GM23338 (cell line): ENCODE measurements around the gene SLC26A4. TPM values are rescaled to one million over a fixed set of nuclear protein-coding genes. Genes with fewer than 3 reads are reported as not detected.

Experiments
- ATAC-seq: fragments of 200-7000 bp; cut with Tn5 transposase; 3 replicates; pipeline ENCODE4 v1.9.1; 2020
- DNase-seq: peaks from one replicate; pipeline ENCODE4 v3.0.0-alpha.2; 2015; ENCODE audit warnings: low spot score
- H2AFZ ChIP-seq: fragments of 200-600 bp; sonication (generic); 2 replicates; pipeline ENCODE4 v1.8.0; 2016; ENCODE audit warnings: antibody characterized with exemption, mild to moderate bottlenecking, moderate library complexity
- H3F3A ChIP-seq: fragments of 200-600 bp; sonication (generic); replicated peaks from 2 replicates; pipeline ENCODE4 v1.8.0; 2017; ENCODE audit warnings: antibody characterized with exemption, mixed run types, low read depth
- H3K27ac ChIP-seq: fragments of 200-600 bp; sonication (generic); 2 replicates; pipeline ENCODE4 v1.6.1; 2016; ENCODE audit warnings: low read depth
- H3K27me3 ChIP-seq: fragments of 200-600 bp; sonication (generic); 2 replicates; pipeline ENCODE4 v1.8.0; 2016; ENCODE audit warnings: mild to moderate bottlenecking, mixed run types, moderate library complexity; ENCODE audit not compliant: insufficient read depth
- H3K36me3 ChIP-seq: fragments of 200-600 bp; sonication (generic); 2 replicates; pipeline ENCODE4 v1.8.0; 2016; ENCODE audit warnings: mild to moderate bottlenecking; ENCODE audit not compliant: insufficient read depth
- H3K4me1 ChIP-seq: fragments of 200-600 bp; sonication (generic); 2 replicates; pipeline ENCODE4 v1.8.0; 2016; ENCODE audit warnings: mild to moderate bottlenecking, moderate library complexity; ENCODE audit not compliant: insufficient read depth
- H3K4me2 ChIP-seq: fragments of 200-600 bp; sonication (generic); 2 replicates; pipeline ENCODE4 v1.7.1; 2017; ENCODE audit warnings: mixed run types
- H3K4me3 ChIP-seq: fragments of 200-600 bp; sonication (generic); 2 replicates; pipeline ENCODE4 v1.6.1; 2016; ENCODE audit warnings: mixed run types
- H3K79me2 ChIP-seq: fragments of 200-600 bp; sonication (generic); replicated peaks from 2 replicates; pipeline ENCODE4 v1.8.0; 2017; ENCODE audit warnings: mild to moderate bottlenecking; ENCODE audit not compliant: insufficient read depth
- H3K9me2 ChIP-seq: fragments of 200-600 bp; sonication (generic); 2 replicates; pipeline ENCODE4 v1.8.0; 2017; ENCODE audit not compliant: insufficient read depth
- H4K20me1 ChIP-seq: fragments of 200-600 bp; sonication (generic); replicated peaks from 2 replicates; pipeline ENCODE4 v1.8.0; 2017; ENCODE audit warnings: mild to moderate bottlenecking; ENCODE audit not compliant: insufficient read depth
- H3K27ac Mint-ChIP-seq: 2 replicates; pipeline ENCODE4 v1.8.0; 2020; ENCODE audit warnings: inconsistent platforms, mild to moderate bottlenecking, moderate library complexity, mixed read lengths
- H3K27me3 Mint-ChIP-seq: 3 replicates; pipeline ENCODE4 v1.8.0; 2022; ENCODE audit warnings: low read depth, mild to moderate bottlenecking, moderate library complexity, mixed read lengths, inconsistent platforms; ENCODE audit not compliant: insufficient read depth, poor library complexity
- H3K36me3 Mint-ChIP-seq: 3 replicates; pipeline ENCODE4 v1.8.0; 2021; ENCODE audit warnings: low read depth, mild to moderate bottlenecking, inconsistent platforms, moderate library complexity, mixed read lengths
- H3K4me1 Mint-ChIP-seq: 3 replicates; pipeline ENCODE4 v1.8.0; 2020; ENCODE audit warnings: mild to moderate bottlenecking, inconsistent platforms, mixed read lengths
- H3K4me3 Mint-ChIP-seq: 3 replicates; pipeline ENCODE4 v1.8.0; 2021; ENCODE audit warnings: moderate library complexity, mild to moderate bottlenecking, inconsistent platforms, mixed read lengths
- H3K9me3 Mint-ChIP-seq: 3 replicates; pipeline ENCODE4 v1.8.0; 2020; ENCODE audit warnings: moderate library complexity, mild to moderate bottlenecking, inconsistent platforms, mixed read lengths
- CREB1 ChIP-seq: fragments of 250-450 bp; sonication (Bioruptor Pico); IDR thresholded peaks from 2 replicates; pipeline ENCODE4 v1.5.0; 2020; ENCODE audit warnings: low read depth, mild to moderate bottlenecking, moderate library complexity
- EZH2 ChIP-seq: fragments of 200-600 bp; sonication (generic); IDR thresholded peaks from one replicate; pipeline ENCODE4 v1.8.0; 2017; ENCODE audit warnings: antibody characterized with exemption, mild to moderate bottlenecking, low read depth; ENCODE audit not compliant: unreplicated experiment
- EZH2phosphoT487 ChIP-seq: fragments of 200-600 bp; sonication (generic); IDR thresholded peaks from one replicate; pipeline ENCODE4 v1.8.1; 2018; ENCODE audit warnings: antibody characterized with exemption; ENCODE audit not compliant: unreplicated experiment
- JUNB ChIP-seq: IDR thresholded peaks from one replicate; pipeline ENCODE4 v1.6.1; 2016; ENCODE audit warnings: antibody characterized with exemption; ENCODE audit not compliant: unreplicated experiment
- NANOG ChIP-seq: IDR thresholded peaks from 2 replicates; pipeline ENCODE4 v1.6.1; 2016; ENCODE audit warnings: antibody characterized with exemption, borderline replicate concordance
- POLR2AphosphoS5 ChIP-seq: IDR thresholded peaks from 2 replicates; pipeline ENCODE4 v1.6.1; 2016; ENCODE audit warnings: antibody characterized with exemption, low read depth
- STAT1 ChIP-seq: IDR thresholded peaks from one replicate; pipeline ENCODE4 v1.6.1; 2016; ENCODE audit warnings: antibody characterized with exemption; ENCODE audit not compliant: unreplicated experiment
- ZNF114 ChIP-seq: fragments of 250-450 bp; sonication (Bioruptor Pico); IDR thresholded peaks from 2 replicates; pipeline ENCODE4 v1.5.0; 2020; ENCODE audit warnings: mild to moderate bottlenecking, moderate library complexity
- ZNF331 ChIP-seq: fragments of 250-450 bp; sonication (Bioruptor Pico); IDR thresholded peaks from 2 replicates; pipeline ENCODE4 v1.5.0; 2020; ENCODE audit warnings: low read depth, mild to moderate bottlenecking, moderate library complexity
- polyA plus RNA-seq: library from polyadenylated mRNA; unstranded; fragments of >200 nt; fragmentation: Nextera tagmentation; extraction: Ambion mirVana; gene quantifications from 2 replicates; pipeline ENCODE4 v1.2.1, GENCODE V29; 2016
- total RNA-seq: library from RNA; depleted of rRNA; stranded (reverse); fragments of >200 nt; shearing (Covaris generic); gene quantifications from 2 replicates; pipeline ENCODE4 v1.2.3, GENCODE V29; 2014
- TF ChIP-seq, protein P1 (sequence below), 2 experiments: fragments of 200-600 bp in 1 of 2; sonication (generic) in 1 of 2; conservative IDR thresholded peaks; 2 replicates each; pipeline versions ENCODE4 v1.5.1 to v1.6.1; 2016 to 2017; ENCODE audit warnings: antibody characterized with exemption in 2 of 2, low read depth in 2 of 2, mild to moderate bottlenecking in 2 of 2, moderate library complexity in 1 of 2
- TF ChIP-seq, protein P2 (sequence below): IDR thresholded peaks from 2 replicates; pipeline ENCODE4 v1.6.1; 2016; ENCODE audit warnings: antibody characterized with exemption
- TF ChIP-seq, protein P3 (sequence below): IDR thresholded peaks from one replicate; pipeline ENCODE4 v1.6.1; 2018; ENCODE audit warnings: antibody characterized with exemption; ENCODE audit not compliant: unreplicated experiment
- TF ChIP-seq, protein P4 (sequence below): fragments of 250-450 bp; sonication (Bioruptor Pico); IDR thresholded peaks from 2 replicates; pipeline ENCODE4 v1.5.0; 2020; ENCODE audit warnings: mild to moderate bottlenecking, moderate library complexity

Gene SLC26A4
- total and polyA plus RNA-seq, 2 experiments from 2014 or later: 0.07 TPM; not detected in 1

DNA sequence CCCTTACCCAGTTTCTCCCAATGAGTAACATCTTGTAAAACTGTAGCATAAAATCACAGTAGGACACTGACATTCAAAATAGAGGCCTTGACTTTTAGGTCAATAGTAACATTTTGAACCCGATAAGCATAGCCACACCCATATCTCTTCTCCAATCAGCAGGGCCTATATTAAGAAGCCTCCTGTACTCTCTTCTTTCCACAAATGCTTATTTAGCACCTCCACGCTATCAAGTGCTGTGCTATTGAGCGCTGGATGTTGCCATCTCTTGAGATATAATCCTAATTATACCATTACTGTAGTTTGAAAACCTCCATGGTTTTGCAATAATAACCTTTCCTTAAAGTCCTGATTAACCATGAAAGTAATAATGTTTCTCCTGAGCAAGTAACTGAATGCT is 43.2 kb downstream of the SLC26A4 start:
- no peak for TF ChIP-seq EZH2phosphoT487
- no peak for TF ChIP-seq CREB1 (CRISPR knock-in tag)
- no peak for TF ChIP-seq JUNB
- TF ChIP-seq EZH2: no peak
- TF ChIP-seq POLR2AphosphoS5: no peak
- TF ChIP-seq, protein P1, sequence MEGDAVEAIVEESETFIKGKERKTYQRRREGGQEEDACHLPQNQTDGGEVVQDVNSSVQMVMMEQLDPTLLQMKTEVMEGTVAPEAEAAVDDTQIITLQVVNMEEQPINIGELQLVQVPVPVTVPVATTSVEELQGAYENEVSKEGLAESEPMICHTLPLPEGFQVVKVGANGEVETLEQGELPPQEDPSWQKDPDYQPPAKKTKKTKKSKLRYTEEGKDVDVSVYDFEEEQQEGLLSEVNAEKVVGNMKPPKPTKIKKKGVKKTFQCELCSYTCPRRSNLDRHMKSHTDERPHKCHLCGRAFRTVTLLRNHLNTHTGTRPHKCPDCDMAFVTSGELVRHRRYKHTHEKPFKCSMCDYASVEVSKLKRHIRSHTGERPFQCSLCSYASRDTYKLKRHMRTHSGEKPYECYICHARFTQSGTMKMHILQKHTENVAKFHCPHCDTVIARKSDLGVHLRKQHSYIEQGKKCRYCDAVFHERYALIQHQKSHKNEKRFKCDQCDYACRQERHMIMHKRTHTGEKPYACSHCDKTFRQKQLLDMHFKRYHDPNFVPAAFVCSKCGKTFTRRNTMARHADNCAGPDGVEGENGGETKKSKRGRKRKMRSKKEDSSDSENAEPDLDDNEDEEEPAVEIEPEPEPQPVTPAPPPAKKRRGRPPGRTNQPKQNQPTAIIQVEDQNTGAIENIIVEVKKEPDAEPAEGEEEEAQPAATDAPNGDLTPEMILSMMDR (conservative IDR thresholded peaks at IDR 0.05; ENCODE audit: low read depth in 2 of 2): no peak
- no peak for TF ChIP-seq NANOG
- no peak for TF ChIP-seq ZNF114 (CRISPR knock-in tag)
- no peak for TF ChIP-seq STAT1
- TF ChIP-seq ZNF331 (CRISPR knock-in tag): no peak
- TF ChIP-seq, protein P2, sequence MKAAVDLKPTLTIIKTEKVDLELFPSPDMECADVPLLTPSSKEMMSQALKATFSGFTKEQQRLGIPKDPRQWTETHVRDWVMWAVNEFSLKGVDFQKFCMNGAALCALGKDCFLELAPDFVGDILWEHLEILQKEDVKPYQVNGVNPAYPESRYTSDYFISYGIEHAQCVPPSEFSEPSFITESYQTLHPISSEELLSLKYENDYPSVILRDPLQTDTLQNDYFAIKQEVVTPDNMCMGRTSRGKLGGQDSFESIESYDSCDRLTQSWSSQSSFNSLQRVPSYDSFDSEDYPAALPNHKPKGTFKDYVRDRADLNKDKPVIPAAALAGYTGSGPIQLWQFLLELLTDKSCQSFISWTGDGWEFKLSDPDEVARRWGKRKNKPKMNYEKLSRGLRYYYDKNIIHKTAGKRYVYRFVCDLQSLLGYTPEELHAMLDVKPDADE: no peak
- TF ChIP-seq, protein P3, sequence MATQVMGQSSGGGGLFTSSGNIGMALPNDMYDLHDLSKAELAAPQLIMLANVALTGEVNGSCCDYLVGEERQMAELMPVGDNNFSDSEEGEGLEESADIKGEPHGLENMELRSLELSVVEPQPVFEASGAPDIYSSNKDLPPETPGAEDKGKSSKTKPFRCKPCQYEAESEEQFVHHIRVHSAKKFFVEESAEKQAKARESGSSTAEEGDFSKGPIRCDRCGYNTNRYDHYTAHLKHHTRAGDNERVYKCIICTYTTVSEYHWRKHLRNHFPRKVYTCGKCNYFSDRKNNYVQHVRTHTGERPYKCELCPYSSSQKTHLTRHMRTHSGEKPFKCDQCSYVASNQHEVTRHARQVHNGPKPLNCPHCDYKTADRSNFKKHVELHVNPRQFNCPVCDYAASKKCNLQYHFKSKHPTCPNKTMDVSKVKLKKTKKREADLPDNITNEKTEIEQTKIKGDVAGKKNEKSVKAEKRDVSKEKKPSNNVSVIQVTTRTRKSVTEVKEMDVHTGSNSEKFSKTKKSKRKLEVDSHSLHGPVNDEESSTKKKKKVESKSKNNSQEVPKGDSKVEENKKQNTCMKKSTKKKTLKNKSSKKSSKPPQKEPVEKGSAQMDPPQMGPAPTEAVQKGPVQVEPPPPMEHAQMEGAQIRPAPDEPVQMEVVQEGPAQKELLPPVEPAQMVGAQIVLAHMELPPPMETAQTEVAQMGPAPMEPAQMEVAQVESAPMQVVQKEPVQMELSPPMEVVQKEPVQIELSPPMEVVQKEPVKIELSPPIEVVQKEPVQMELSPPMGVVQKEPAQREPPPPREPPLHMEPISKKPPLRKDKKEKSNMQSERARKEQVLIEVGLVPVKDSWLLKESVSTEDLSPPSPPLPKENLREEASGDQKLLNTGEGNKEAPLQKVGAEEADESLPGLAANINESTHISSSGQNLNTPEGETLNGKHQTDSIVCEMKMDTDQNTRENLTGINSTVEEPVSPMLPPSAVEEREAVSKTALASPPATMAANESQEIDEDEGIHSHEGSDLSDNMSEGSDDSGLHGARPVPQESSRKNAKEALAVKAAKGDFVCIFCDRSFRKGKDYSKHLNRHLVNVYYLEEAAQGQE: no peak
- TF ChIP-seq, protein P4, sequence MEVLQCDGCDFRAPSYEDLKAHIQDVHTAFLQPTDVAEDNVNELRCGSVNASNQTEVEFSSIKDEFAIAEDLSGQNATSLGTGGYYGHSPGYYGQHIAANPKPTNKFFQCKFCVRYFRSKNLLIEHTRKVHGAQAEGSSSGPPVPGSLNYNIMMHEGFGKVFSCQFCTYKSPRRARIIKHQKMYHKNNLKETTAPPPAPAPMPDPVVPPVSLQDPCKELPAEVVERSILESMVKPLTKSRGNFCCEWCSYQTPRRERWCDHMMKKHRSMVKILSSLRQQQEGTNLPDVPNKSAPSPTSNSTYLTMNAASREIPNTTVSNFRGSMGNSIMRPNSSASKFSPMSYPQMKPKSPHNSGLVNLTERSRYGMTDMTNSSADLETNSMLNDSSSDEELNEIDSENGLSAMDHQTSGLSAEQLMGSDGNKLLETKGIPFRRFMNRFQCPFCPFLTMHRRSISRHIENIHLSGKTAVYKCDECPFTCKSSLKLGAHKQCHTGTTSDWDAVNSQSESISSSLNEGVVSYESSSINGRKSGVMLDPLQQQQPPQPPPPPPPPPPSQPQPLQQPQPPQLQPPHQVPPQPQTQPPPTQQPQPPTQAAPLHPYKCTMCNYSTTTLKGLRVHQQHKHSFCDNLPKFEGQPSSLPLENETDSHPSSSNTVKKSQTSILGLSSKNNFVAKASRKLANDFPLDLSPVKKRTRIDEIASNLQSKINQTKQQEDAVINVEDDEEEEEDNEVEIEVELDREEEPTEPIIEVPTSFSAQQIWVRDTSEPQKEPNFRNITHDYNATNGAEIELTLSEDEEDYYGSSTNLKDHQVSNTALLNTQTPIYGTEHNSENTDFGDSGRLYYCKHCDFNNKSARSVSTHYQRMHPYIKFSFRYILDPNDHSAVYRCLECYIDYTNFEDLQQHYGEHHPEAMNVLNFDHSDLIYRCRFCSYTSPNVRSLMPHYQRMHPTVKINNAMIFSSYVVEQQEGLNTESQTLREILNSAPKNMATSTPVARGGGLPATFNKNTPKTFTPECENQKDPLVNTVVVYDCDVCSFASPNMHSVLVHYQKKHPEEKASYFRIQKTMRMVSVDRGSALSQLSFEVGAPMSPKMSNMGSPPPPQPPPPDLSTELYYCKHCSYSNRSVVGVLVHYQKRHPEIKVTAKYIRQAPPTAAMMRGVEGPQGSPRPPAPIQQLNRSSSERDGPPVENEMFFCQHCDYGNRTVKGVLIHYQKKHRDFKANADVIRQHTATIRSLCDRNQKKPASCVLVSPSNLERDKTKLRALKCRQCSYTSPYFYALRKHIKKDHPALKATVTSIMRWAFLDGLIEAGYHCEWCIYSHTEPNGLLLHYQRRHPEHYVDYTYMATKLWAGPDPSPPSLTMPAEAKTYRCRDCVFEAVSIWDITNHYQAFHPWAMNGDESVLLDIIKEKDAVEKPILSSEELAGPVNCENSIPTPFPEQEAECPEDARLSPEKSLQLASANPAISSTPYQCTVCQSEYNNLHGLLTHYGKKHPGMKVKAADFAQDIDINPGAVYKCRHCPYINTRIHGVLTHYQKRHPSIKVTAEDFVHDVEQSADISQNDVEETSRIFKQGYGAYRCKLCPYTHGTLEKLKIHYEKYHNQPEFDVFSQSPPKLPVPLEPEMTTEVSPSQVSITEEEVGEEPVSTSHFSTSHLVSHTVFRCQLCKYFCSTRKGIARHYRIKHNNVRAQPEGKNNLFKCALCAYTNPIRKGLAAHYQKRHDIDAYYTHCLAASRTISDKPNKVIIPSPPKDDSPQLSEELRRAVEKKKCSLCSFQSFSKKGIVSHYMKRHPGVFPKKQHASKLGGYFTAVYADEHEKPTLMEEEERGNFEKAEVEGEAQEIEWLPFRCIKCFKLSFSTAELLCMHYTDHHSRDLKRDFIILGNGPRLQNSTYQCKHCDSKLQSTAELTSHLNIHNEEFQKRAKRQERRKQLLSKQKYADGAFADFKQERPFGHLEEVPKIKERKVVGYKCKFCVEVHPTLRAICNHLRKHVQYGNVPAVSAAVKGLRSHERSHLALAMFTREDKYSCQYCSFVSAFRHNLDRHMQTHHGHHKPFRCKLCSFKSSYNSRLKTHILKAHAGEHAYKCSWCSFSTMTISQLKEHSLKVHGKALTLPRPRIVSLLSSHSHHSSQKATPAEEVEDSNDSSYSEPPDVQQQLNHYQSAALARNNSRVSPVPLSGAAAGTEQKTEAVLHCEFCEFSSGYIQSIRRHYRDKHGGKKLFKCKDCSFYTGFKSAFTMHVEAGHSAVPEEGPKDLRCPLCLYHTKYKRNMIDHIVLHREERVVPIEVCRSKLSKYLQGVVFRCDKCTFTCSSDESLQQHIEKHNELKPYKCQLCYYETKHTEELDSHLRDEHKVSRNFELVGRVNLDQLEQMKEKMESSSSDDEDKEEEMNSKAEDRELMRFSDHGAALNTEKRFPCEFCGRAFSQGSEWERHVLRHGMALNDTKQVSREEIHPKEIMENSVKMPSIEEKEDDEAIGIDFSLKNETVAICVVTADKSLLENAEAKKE: no peak
- Histone ChIP-seq H3K4me3 (no peak overlapping the region), H3K4me1 (no peaks in the 10 kb centered on the region), H3K27me3 (no peaks in the 10 kb centered on the region), H3K27ac (no peak overlapping the region), H3F3A (no peaks in the 10 kb centered on the region), H4K20me1 (no peaks in the 10 kb centered on the region), H2AFZ (no peak overlapping the region; the same call in 1 of the 2 replicates), H3K36me3 (no peaks in the 10 kb centered on the region), H3K9me2 (no peaks in the 10 kb centered on the region), H3K4me2 (no peak overlapping the region), H3K79me2 (no peaks in the 10 kb centered on the region)
- H3K27me3 Mint-ChIP-seq: no peaks in the 10 kb centered on the region
- no peaks in the 10 kb centered on the region for H3K9me3 Mint-ChIP-seq
- H3K27ac Mint-ChIP-seq: no peak overlapping the region
- ATAC-seq: no peak
- no peaks in the 10 kb centered on the region for H3K36me3 Mint-ChIP-seq
- H3K4me1 Mint-ChIP-seq: no peaks in the 10 kb centered on the region
- H3K4me3 Mint-ChIP-seq: no peak overlapping the region
- DNase-seq: no peak
